Left renal pelvis (tissue), 4 donors: Measurements from ENCODE around the gene CFAP410. TPM values are rescaled to one million over a fixed set of nuclear protein-coding genes. Genes with fewer than 3 reads are reported as not detected.

ENCODE experiments used
- DNase-seq, 4 donors: peaks; one replicate each; pipeline ENCODE4 v3.0.0-alpha.2; 2013; ENCODE audit warnings: low read depth in 4 of 4, low spot score in 3 of 4
- polyA plus RNA-seq, 4 donors: library from polyadenylated mRNA; unstranded; fragments of 120-200 nt; gene quantifications; one replicate each; pipeline ENCODE4 v1.2.1, GENCODE V29; 2013; ENCODE audit not compliant: insufficient read length in 4 of 4

Gene CFAP410
- polyA plus RNA-seq, 4 donors, result 16.7 to 33.2 (median 19.7) TPM

DNA sequence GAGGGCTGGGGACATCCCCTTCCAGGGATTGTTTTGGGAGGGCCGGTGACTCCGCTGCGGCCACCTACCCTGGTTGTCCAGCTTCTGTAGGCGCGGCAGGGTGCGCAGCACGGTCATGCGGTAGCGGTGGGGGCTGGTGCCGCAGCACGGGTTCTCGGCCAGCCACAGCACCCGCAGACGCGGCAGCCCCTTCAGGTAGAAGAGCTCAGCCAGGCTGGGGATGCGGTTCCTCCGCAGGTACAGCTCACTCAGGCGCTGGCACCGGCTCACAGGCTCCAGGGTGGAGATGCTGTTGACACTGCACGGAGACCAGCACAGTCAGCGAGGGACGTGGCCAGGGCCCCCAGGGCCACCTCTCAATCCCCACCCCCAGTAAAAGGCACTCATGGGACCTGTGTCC is 6.2 kb downstream of the CFAP410 start:
- DNase-seq, result no peak

GRCh38 chr21:44332383-44332782 is 6.8 kb downstream of the CFAP410 start:
- no peak for DNase-seq

DNA sequence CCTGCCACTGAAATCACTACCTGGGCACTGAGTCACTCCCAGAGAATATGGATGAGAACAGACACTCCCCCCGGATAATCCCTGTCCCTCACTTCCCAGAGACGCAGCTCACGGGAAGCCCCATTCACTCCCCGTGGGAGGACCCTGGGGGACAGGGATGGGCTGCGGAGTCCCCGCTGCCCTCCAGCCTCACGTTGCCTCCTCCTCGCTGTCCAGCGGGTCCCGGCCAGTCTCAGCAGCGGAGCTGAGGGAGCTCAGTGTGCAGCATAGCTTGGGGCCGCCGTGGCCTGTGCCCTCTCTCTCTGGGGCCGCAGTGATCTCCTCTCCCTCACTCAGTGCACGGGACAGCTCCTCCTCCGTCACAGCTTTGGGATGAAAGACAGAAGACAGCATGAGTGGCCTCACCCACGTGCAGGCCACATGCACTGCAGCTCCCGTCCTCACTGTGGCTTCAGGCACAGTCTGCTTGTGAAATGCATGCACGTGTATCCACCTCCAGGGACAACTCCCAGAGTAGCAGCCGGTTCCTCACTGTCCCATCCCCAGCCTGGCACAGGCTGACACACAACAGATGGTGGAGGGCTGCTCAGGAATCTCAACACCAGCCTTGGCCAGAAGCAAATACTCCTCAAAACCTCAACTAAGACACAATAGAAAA is 7.4 kb downstream of the CFAP410 start:
- DNase-seq, result no peak

DNA sequence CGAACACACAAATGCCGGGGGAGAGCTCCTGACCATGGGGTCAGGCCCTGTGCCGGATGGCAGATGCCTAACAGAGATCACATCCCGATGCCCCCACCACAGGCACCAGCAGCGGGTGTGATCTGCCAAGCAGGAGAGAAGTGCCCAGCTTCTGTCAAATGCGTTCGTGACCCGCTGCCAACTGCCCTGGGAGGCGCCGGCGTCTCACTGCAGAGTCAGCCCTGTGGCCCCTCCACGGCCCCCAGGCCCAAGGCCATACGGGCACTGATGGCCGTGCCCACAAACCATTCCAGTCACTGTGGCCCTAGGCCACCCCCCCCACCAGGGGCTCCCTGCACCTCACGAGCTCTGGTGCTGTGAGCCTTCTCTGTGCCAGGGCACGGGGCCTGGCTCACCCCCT is 8.0 kb downstream of the CFAP410 start:
- DNase-seq, result no peak

GRCh38 chr21:44330698-44331097 is 8.5 kb downstream of the CFAP410 start:
- DNase-seq, result no peak

GRCh38 chr21:44329971-44330681 is 9.1 kb downstream of the CFAP410 start:
- DNase-seq, result no peak

DNA sequence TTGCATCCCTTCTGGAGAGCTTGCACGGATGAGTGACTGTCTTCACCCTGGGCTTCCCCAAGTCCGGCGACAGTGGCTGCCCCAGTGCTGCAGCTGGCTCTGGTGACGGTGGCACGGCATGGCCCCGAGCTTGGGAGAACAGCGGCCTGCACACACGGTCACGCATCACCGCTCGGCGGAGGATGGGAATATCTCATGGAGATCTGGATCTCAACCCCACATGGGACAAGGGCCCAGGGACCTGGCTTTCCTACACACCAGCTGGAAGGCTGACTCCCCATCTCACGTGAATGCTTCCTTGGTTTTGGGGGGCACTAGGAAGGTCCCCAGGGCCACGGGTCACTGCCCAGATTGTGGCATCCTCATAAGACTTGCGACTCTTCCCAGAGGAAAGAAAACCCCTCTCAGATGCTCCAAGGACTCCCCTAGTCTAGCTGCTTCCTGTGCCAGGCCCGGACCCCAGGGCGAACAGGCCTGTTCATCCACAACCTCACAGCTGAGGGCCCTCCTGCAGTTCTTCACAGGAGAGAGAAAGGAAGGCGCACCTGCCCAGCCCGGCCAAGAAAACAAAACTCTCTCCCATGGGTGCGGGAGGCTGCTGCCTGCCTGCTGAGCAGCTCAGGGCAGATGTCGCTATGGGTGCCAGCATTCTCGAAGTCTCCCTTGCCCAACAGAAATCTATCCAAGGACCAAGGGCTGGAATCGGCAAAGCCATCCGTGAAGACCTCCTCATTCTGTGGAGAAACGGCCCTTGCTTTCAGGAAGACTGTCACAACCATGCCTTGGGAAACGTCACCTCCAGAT is 9.9 kb downstream of the CFAP410 start:
- DNase-seq, result no peak

GRCh38 chr21:44328242-44328895 is 10.8 kb downstream of the CFAP410 start:
- DNase-seq, result no peak

GRCh38 chr21:44327603-44327974 is 11.6 kb downstream of the CFAP410 start:
- no peak for DNase-seq

DNA sequence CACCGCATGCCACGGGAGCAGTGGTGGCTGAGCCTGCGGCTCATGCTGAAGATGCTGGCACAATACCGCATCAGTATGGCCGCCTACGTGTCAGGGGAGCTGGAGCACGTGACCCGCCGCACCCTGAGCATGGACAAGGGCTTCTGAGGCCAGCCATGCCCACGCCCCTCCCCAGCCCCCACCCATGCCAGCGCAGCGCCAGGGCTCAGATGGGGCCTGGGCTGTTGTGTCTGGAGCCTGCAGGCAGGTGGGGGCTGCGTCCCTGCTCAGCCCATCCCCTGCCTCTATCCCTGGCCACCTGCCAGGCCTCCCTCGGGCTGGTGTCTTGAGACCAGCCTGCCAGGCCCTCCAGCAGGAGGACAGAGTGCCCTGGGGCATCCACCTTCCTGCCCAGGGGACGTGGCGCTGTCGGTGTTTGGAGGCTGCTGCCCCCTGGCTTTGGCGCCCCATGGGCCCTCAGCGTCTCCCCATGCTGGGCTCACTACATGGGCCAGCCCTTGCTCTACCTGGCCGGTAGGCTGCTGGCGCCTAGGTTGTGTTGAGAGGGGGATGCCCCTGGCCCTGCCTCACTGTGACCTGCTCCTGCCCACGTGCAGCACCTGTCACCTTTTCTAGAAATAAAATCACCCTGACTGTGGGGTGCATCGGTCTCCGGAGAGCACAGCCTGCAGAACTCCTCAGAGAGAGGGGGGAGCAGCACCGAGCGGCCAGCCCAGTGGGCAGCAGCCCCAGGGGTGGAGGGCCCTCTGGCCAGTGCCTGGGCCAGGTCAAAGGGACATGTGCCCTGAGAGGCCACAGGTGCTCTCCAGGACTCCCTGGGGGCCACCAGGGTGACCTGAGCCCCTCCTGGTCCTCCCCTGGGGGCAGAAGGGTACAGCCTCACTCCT is 12.2 kb downstream of the CFAP410 start:
- no peak for DNase-seq

GRCh38 chr21:44326272-44326647 is 12.9 kb downstream of the CFAP410 start:
- no peak for DNase-seq

DNA sequence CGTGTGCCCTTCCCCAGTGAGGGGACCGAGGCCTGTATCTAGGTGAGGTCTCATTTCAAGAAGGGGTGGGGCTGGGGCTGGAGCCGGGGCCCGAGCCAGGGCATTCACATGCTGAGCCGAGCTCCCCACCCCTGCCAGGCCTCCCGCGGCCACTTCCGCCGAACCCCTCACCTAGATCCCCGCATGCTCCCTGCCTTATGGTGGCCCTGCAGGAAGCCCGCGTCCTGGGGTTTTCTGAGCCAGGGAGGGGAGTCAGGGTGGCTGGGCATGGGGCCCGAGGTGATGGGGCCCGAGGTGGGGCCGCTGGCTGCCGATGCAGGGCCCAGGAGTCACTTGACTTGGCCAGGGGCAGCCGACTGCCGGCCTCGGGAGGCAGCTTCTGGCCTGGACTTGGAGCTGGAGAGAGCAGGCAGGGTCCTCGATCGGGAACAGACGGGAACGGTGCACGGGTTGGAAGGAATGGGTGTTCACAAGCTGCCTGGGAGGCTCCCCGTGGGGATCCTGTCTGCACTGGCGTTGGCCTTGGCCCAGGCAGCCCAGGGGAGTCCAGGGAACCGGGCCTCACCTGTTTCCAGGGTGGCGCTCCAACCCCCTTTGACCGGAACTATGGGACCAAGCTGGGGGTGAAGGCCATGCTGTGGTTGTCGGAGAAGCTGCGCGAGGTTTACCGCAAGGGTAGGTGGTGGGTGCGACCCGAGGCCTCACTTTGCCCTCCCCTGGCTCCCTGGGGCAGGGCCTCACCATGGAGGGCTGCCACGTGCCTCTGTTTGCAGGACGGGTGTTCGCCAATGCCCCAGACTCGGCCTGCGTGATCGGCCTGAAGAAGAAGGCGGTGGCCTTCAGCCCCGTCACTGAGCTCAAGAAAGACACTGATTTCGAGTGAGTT is 13.6 kb downstream of the CFAP410 start:
- no peak for DNase-seq

DNA sequence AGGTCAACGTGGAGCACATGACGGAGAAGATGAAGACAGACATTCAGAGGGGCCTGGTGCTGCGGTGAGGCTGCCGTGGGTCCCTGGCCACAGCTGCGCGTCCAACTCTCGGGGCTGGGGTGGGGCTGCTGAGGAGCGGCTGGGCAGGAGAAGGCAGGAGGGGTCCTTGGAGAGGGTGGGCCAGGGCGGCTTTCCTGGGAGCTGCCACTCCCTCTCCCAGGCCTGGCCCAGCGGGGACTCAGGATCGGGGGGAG is 14.4 kb downstream of the CFAP410 start:
- DNase-seq, result no peak

GRCh38 chr21:44324106-44324853 is 14.9 kb downstream of the CFAP410 start:
- no peak for DNase-seq

- DNase-seq, result no peak
Observed at GRCh38 chr21:44323591-44323990, 15.6 kb downstream of the CFAP410 start.

- no peak for DNase-seq
Observed at GRCh38 chr21:44322621-44323325, 16.4 kb downstream of the CFAP410 start.

DNA sequence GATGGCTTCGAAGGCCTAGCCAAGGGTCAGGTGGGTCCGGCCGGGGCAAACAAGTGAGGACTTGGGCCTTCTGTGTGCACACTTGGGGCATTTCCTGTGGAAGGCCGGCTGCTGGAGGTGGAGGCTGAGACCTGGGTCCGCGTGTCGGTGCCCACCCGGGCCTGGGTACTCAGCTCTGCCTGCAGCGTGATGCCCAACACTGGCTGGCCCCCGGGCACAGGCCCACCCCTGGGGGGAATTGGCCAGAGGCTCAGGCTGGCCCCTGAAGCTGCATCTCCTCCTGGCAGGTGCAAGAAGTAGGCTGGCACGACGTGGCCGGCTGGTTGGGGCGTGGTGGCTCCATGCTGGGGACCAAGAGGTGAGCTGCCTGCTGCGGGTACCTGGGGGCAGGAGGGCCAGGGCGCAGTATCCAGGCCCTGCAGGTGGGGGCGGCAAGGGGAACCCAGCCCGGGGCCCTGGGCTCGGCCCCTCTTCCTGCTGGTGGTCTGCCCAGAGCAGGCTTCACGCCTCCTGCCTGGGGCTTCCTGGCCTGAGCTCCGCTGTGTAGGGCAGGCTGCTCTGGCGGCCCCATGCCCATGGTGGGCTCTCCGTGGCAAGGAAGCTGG is 17.2 kb downstream of the CFAP410 start:
- DNase-seq, result no peak

DNA sequence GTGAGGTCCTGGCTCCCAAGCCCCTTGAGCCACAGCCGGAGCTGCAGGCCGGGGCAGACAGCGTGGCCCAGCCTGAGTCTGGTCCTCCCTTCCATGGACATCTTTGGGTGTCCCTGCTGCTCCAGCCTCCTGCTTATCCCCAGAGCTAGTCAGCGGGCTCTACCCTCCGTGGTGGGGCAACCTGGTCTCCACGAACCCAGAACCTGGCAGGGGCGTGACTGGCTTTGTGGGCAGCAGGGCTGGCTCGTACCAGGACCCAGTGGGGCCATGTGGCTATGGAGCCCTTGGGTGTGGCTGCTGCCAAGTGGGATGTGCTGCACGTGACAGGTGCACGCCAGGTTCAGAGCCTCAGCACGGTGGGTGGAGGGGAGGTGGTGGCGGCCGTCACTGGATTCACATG is 18.3 kb downstream of the CFAP410 start:
- DNase-seq, result no peak
